Measurements from ENCODE around the gene FARS2.

The FARS2 gene

GRCh38 chr6:5749651-5750215, 488.4 kb downstream of the FARS2 start:
- Histone ChIP-seq H3K4me1 (ENCODE audit: insufficient read depth, low read length) (no peaks in the 10 kb centered on the region), H3K9ac (ENCODE audit: low read depth, low read length) (no peak overlapping the region)

DNA sequence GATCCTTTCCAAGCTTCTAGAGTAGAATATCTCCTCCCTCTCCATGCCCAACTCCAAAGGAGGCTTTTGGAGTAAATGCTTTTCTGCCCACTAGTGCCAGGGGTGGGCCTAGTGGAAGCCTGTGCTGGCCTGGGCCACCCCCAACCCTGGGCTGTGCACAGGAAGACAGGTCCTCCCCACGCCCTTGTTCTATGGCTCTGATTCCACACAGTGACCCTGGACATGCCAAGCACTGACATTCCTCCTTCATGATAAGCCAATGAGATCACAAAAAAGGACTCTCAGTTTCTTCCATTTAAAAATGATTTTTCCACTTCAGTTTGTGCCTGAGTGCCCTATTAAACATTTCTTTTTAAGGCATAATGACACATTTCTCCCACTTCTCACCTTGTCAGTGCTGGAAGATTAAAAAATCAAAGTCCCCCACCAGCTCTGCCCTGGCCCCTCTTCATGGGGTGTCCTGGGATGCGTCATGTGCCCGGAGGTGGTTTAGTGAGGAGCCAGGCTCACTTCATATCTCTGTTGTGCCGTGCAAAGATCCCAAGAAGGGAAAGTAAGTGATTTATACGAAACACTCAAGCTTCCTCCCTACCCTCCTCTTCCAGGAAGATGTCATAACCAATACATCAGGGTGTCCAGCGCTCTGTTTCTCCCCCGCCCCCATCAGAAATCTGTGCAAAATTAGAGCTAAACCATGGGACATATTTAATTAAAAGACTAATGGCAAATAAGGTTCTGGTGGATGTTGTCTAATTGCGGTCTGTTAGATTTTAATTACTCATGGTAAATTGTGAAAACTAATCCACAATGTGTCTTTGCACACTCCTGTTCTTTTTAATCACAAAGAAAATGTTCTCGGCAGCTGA, 490.4 kb downstream of the FARS2 start:
- TF ChIP-seq, protein P1, sequence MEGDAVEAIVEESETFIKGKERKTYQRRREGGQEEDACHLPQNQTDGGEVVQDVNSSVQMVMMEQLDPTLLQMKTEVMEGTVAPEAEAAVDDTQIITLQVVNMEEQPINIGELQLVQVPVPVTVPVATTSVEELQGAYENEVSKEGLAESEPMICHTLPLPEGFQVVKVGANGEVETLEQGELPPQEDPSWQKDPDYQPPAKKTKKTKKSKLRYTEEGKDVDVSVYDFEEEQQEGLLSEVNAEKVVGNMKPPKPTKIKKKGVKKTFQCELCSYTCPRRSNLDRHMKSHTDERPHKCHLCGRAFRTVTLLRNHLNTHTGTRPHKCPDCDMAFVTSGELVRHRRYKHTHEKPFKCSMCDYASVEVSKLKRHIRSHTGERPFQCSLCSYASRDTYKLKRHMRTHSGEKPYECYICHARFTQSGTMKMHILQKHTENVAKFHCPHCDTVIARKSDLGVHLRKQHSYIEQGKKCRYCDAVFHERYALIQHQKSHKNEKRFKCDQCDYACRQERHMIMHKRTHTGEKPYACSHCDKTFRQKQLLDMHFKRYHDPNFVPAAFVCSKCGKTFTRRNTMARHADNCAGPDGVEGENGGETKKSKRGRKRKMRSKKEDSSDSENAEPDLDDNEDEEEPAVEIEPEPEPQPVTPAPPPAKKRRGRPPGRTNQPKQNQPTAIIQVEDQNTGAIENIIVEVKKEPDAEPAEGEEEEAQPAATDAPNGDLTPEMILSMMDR (IDR thresholded peaks at IDR 0.05; ENCODE audit: borderline replicate concordance, extremely low read depth, low read length, poor library complexity, severe bottlenecking): no peak
- TF ChIP-seq EZH2 (IDR thresholded peaks at IDR 0.05; ENCODE audit: borderline replicate concordance, low read depth, low read length, severe bottlenecking): no peak
- Histone ChIP-seq H3K4me2 (ENCODE audit: insufficient read depth, low read length) (no peak overlapping the region), H3K9ac (ENCODE audit: low read depth, low read length) (no peak overlapping the region), H3K27me3 (ENCODE audit: insufficient read depth, low read length, poor library complexity) (no peaks in the 10 kb centered on the region), H3K4me3 (ENCODE audit: low read depth in 1 of 2, low read length in 2 of 2) (no peak overlapping the region), H3K4me1 (ENCODE audit: insufficient read depth, low read length) (no peaks in the 10 kb centered on the region), H3K79me2 (ENCODE audit: insufficient read depth, low read length) (no peaks in the 10 kb centered on the region), H2AFZ (ENCODE audit: low read depth, low read length) (no peak overlapping the region), H4K20me1 (ENCODE audit: insufficient read depth, low read length) (peaks cover 3% of the 10 kb centered on the region; the same call in 1 of the 2 replicates), H3K36me3 (ENCODE audit: insufficient read depth, low read length) (no peaks in the 10 kb centered on the region; the same call in 1 of the 2 replicates), H3K27ac (ENCODE audit: low read length) (no peak overlapping the region), H3K9me3 (ENCODE audit: insufficient read depth, low read length, severe bottlenecking) (peaks cover 19% of the 10 kb centered on the region)
- no peak for DNase-seq
- no peak for ATAC-seq (ENCODE audit: insufficient read depth, low read depth)

More at GRCh38 chr6:5749651-5750215, 488.4 kb downstream of the FARS2 start:
- no peak overlapping the region for H3K4me3 ChIP-seq (ENCODE audit: low read depth in 1 of 2, low read length in 2 of 2)
- no peak overlapping the region for H3K4me2 ChIP-seq (ENCODE audit: insufficient read depth, low read length)
- H3K79me2 ChIP-seq (ENCODE audit: insufficient read depth, low read length): no peaks in the 10 kb centered on the region
- H3K36me3 ChIP-seq (ENCODE audit: insufficient read depth, low read length): no peaks in the 10 kb centered on the region; the same call in 1 of the 2 replicates
- H2AFZ ChIP-seq (ENCODE audit: low read depth, low read length): no peak overlapping the region
- H4K20me1 ChIP-seq (ENCODE audit: insufficient read depth, low read length): peaks cover 3% of the 10 kb centered on the region; the same call in 1 of the 2 replicates
- DNase-seq (no peak), ATAC-seq (ENCODE audit: insufficient read depth, low read depth) (no peak)
- H3K9me3 ChIP-seq (ENCODE audit: insufficient read depth, low read length, severe bottlenecking): peaks cover 11% of the 10 kb centered on the region
- no peak overlapping the region for H3K27ac ChIP-seq (ENCODE audit: low read length)
- TF ChIP-seq, protein P1 (IDR thresholded peaks at IDR 0.05; ENCODE audit: borderline replicate concordance, extremely low read depth, low read length, poor library complexity, severe bottlenecking): no peak
- TF ChIP-seq EZH2 (IDR thresholded peaks at IDR 0.05; ENCODE audit: borderline replicate concordance, low read depth, low read length, severe bottlenecking): no peak
- H3K27me3 ChIP-seq (ENCODE audit: insufficient read depth, low read length, poor library complexity): no peaks in the 10 kb centered on the region

DNA sequence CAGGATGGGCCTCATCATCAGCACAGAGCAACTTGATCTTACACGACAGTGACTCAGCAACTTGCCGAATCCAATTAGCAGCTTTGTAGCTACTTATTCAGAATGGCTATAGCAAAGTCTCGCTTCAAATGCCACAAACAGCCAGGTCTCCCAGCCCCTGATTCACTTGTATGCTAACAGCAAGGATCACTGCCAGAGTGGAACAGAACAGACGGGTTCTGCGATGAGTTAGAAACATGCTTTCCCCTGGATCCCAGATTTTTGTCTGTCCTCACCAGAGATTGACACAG, 491.0 kb downstream of the FARS2 start:
- no peak for TF ChIP-seq EZH2 (IDR thresholded peaks at IDR 0.05; ENCODE audit: borderline replicate concordance, low read depth, low read length, severe bottlenecking)
- TF ChIP-seq, protein P1 (IDR thresholded peaks at IDR 0.05; ENCODE audit: borderline replicate concordance, extremely low read depth, low read length, poor library complexity, severe bottlenecking): no peak
- no peaks in the 10 kb centered on the region for H3K79me2 ChIP-seq (ENCODE audit: insufficient read depth, low read length)
- H3K9me3 ChIP-seq (ENCODE audit: insufficient read depth, low read length, severe bottlenecking): peaks cover 19% of the 10 kb centered on the region
- H3K27ac ChIP-seq (ENCODE audit: low read length): no peak overlapping the region
- H3K4me2 ChIP-seq (ENCODE audit: insufficient read depth, low read length): no peak overlapping the region
- DNase-seq (no peak), ATAC-seq (ENCODE audit: insufficient read depth, low read depth) (no peak)
- no peaks in the 10 kb centered on the region; the same call in 1 of the 2 replicates for H3K36me3 ChIP-seq (ENCODE audit: insufficient read depth, low read length)
- no peak overlapping the region for H3K4me3 ChIP-seq (ENCODE audit: low read depth in 1 of 2, low read length in 2 of 2)
- H3K4me1 ChIP-seq (ENCODE audit: insufficient read depth, low read length): no peaks in the 10 kb centered on the region
- H2AFZ ChIP-seq (ENCODE audit: low read depth, low read length): no peak overlapping the region
- H3K27me3 ChIP-seq (ENCODE audit: insufficient read depth, low read length, poor library complexity): no peaks in the 10 kb centered on the region
- peaks cover 2% of the 10 kb centered on the region; the same call in 1 of the 2 replicates for H4K20me1 ChIP-seq (ENCODE audit: insufficient read depth, low read length)
- no peak overlapping the region for H3K9ac ChIP-seq (ENCODE audit: low read depth, low read length)
